Neural cell (in vitro differentiated cells): Measurements from ENCODE around the gene AIPL1. TPM values are rescaled to one million over a fixed set of nuclear protein-coding genes. Genes with fewer than 3 reads are reported as not detected.

Experiments used
- H2AFZ ChIP-seq: fragments of 200-600, 300-800 bp; sonication (generic), shearing (Covaris generic); 2 replicates; pipeline ENCODE4 v1.6.0; 2014; ENCODE audit warnings: low read depth, mild to moderate bottlenecking, antibody characterized with exemption, low read length, moderate library complexity
- H3F3A ChIP-seq: fragments of 200-600 bp; shearing (Covaris generic); 2 replicates; pipeline ENCODE4 v1.6.1; 2016; ENCODE audit warnings: mild to moderate bottlenecking, moderate library complexity, mixed read lengths, antibody characterized with exemption, low read length; ENCODE audit not compliant: insufficient read depth, poor library complexity, severe bottlenecking
- H3K27ac ChIP-seq: fragments of 200-600, 300-800 bp; sonication (generic), shearing (Covaris generic); 2 replicates; pipeline ENCODE4 v1.5.1; 2014; ENCODE audit warnings: mild to moderate bottlenecking, low read length, moderate library complexity
- H3K27me3 ChIP-seq: fragments of 300-800, 200-600 bp; sonication (generic), shearing (Covaris generic); 2 replicates; pipeline ENCODE4 v1.6.0; 2014; ENCODE audit warnings: mild to moderate bottlenecking, low read depth, low read length, moderate library complexity; ENCODE audit not compliant: insufficient read depth
- H3K36me3 ChIP-seq: fragments of 300-800, 200-600 bp; sonication (generic), shearing (Covaris generic); 2 replicates; pipeline ENCODE4 v1.5.1; 2014; ENCODE audit warnings: mild to moderate bottlenecking, antibody characterized with exemption, low read length, moderate library complexity; ENCODE audit not compliant: insufficient read depth
- H3K4me2 ChIP-seq: fragments of 300-800, 200-600 bp; sonication (generic), shearing (Covaris generic); 2 replicates; pipeline ENCODE4 v1.6.0; 2014; ENCODE audit warnings: mild to moderate bottlenecking, low read length
- H3K4me3 ChIP-seq: fragments of 300-800, 200-600 bp; sonication (generic), shearing (Covaris generic); 2 replicates; pipeline ENCODE4 v1.5.1; 2014; ENCODE audit warnings: mild to moderate bottlenecking, low read length, moderate library complexity
- H3K79me2 ChIP-seq: fragments of 200-600 bp; shearing (Covaris generic); replicated peaks from 2 replicates; pipeline ENCODE4 v1.6.0; 2014; ENCODE audit warnings: mild to moderate bottlenecking, low read length, moderate library complexity; ENCODE audit not compliant: insufficient read depth
- H3K9ac ChIP-seq: fragments of 300-800, 200-600 bp; sonication (generic), shearing (Covaris generic); 2 replicates; pipeline ENCODE4 v1.6.1; 2016; ENCODE audit warnings: mild to moderate bottlenecking, low read length, mixed read lengths
- H3K9me2 ChIP-seq: fragments of 200-600 bp; shearing (Covaris generic); 2 replicates; pipeline ENCODE4 v1.6.1; 2016; ENCODE audit warnings: mild to moderate bottlenecking, low read length, mixed read lengths; ENCODE audit not compliant: insufficient read depth
- H3K9me3 ChIP-seq: fragments of 200-600, 300-800 bp; sonication (generic), shearing (Covaris generic); 2 replicates; pipeline ENCODE4 v1.6.1; 2016; ENCODE audit warnings: mild to moderate bottlenecking, mixed run types, low read length, moderate library complexity, mixed read lengths
- H4K20me1 ChIP-seq: fragments of 200-600 bp; shearing (Covaris generic); 2 replicates; pipeline ENCODE4 v1.6.1; 2016; ENCODE audit warnings: mild to moderate bottlenecking, mixed run types; ENCODE audit not compliant: insufficient read depth
- CTCF ChIP-seq: fragments of 450-650 bp; IDR thresholded peaks from 2 replicates; pipeline ENCODE4 v1.5.1; 2014; ENCODE audit warnings: antibody characterized with exemption, mild to moderate bottlenecking, moderate library complexity; ENCODE audit not compliant: poor library complexity, severe bottlenecking
- EP300 ChIP-seq: fragments of 450-650 bp; conservative IDR thresholded peaks from 2 replicates; pipeline ENCODE4 v1.6.1; 2014; ENCODE audit warnings: antibody characterized with exemption, mild to moderate bottlenecking, moderate library complexity; ENCODE audit not compliant: poor library complexity, severe bottlenecking
- EZH2 ChIP-seq: fragments of 200-600, 300-800 bp; shearing (Covaris generic), sonication (generic); IDR thresholded peaks from 2 replicates; pipeline ENCODE4 v1.6.1; 2014; ENCODE audit warnings: antibody characterized with exemption, low read length, borderline replicate concordance, mild to moderate bottlenecking; ENCODE audit not compliant: insufficient read depth, poor library complexity, severe bottlenecking
- MXI1 ChIP-seq: fragments of 450-650 bp; conservative IDR thresholded peaks from 2 replicates; pipeline ENCODE4 v1.6.1; 2014; ENCODE audit warnings: antibody characterized with exemption, mild to moderate bottlenecking; ENCODE audit not compliant: poor library complexity, severe bottlenecking
- POLR2AphosphoS5 ChIP-seq: IDR thresholded peaks from 2 replicates; pipeline ENCODE4 v1.6.1; 2012
- RAD21 ChIP-seq: fragments of 450-650 bp; conservative IDR thresholded peaks from 2 replicates; pipeline ENCODE4 v1.6.1; 2014; ENCODE audit warnings: antibody characterized with exemption, mild to moderate bottlenecking, moderate library complexity
- REST ChIP-seq: IDR thresholded peaks from 2 replicates; pipeline ENCODE4 v1.6.1; 2012; ENCODE audit warnings: borderline replicate concordance
- SMC3 ChIP-seq: fragments of 450-650 bp; conservative IDR thresholded peaks from 2 replicates; pipeline ENCODE4 v1.6.1; 2014; ENCODE audit warnings: antibody characterized with exemption, mild to moderate bottlenecking, moderate library complexity; ENCODE audit not compliant: poor library complexity
- TAF1 ChIP-seq: IDR thresholded peaks from 2 replicates; pipeline ENCODE4 v1.6.1; 2012; ENCODE audit warnings: low read depth
- polyA plus RNA-seq: library from polyadenylated mRNA; depleted of rRNA; stranded (reverse); fragments of >200 nt; gene quantifications from 2 replicates; pipeline ENCODE4 v1.2.3, GENCODE V29; 2014

Gene AIPL1
- polyA plus RNA-seq, 1 donor from 2014 or later = not detected

GRCh38 chr17:6470751-6471521, 36.0 kb upstream of the AIPL1 start:
- no peak overlapping the region for H3K27ac ChIP-seq
- H4K20me1 ChIP-seq = no peaks in the 10 kb centered on the region
- no peaks in the 10 kb centered on the region for H3K27me3 ChIP-seq
- H2AFZ ChIP-seq = no peak overlapping the region
- H3K4me2 ChIP-seq = no peak overlapping the region
- H3K9me2 ChIP-seq = no peaks in the 10 kb centered on the region
- no peak overlapping the region for H3K4me3 ChIP-seq
- no peaks in the 10 kb centered on the region for H3K36me3 ChIP-seq
- H3F3A ChIP-seq = no peaks in the 10 kb centered on the region
- no peak overlapping the region for H3K9ac ChIP-seq
- H3K9me3 ChIP-seq = no peaks in the 10 kb centered on the region
- H3K79me2 ChIP-seq = no peaks in the 10 kb centered on the region
- TF ChIP-seq POLR2AphosphoS5 (no peak), RAD21 (no peak), SMC3 (no peak), EP300 (no peak), REST (no peak), MXI1 (no peak), CTCF (no peak), EZH2 (no peak), TAF1 (no peak)

GRCh38 chr17:6470146-6470718, 35.3 kb upstream of the AIPL1 start:
- H3K27me3 ChIP-seq = no peaks in the 10 kb centered on the region
- no peak overlapping the region for H3K9ac ChIP-seq
- TF ChIP-seq TAF1 (no peak), MXI1 (no peak), EZH2 (no peak), REST (no peak), POLR2AphosphoS5 (no peak), CTCF (no peak), EP300 (no peak), RAD21 (no peak), SMC3 (no peak)
- no peaks in the 10 kb centered on the region for H3K79me2 ChIP-seq
- H3K27ac ChIP-seq = no peak overlapping the region
- H3K4me2 ChIP-seq = no peak overlapping the region
- H4K20me1 ChIP-seq = no peaks in the 10 kb centered on the region
- no peaks in the 10 kb centered on the region for H3F3A ChIP-seq
- no peak overlapping the region for H2AFZ ChIP-seq
- H3K36me3 ChIP-seq = no peaks in the 10 kb centered on the region
- H3K9me2 ChIP-seq = no peaks in the 10 kb centered on the region
- no peak overlapping the region for H3K4me3 ChIP-seq
- H3K9me3 ChIP-seq = no peaks in the 10 kb centered on the region
